Duodenal mucosa (tissue), 2 donors: ENCODE measurements around the gene USPL1.

Experiments used
- H3K27ac ChIP-seq: one replicate; pipeline ENCODE4 v1.7.0; 2013; ENCODE audit warnings: low read depth, low read length
- H3K27me3 ChIP-seq, 2 donors: one replicate each; pipeline ENCODE4 v1.7.0; 2013; ENCODE audit warnings: low read length in 2 of 2, control low read depth in 1 of 2; ENCODE audit not compliant: insufficient read depth in 2 of 2, control insufficient read depth in 1 of 2
- H3K36me3 ChIP-seq, 2 donors: one replicate each; pipeline ENCODE4 v1.7.0; 2013; ENCODE audit warnings: low read length in 2 of 2, control low read depth in 1 of 2; ENCODE audit not compliant: insufficient read depth in 2 of 2, control insufficient read depth in 1 of 2
- H3K4me1 ChIP-seq, 2 donors: one replicate each; pipeline ENCODE4 v1.7.0; 2013; ENCODE audit warnings: low read length in 2 of 2, control low read depth in 1 of 2; ENCODE audit not compliant: insufficient read depth in 2 of 2, control insufficient read depth in 1 of 2
- H3K4me3 ChIP-seq, 2 donors: one replicate each; pipeline ENCODE4 v1.7.0; 2013; ENCODE audit warnings: low read length in 2 of 2, low read depth in 1 of 2
- H3K9ac ChIP-seq, 2 donors: one replicate each; pipeline ENCODE4 v1.7.0; 2013; ENCODE audit warnings: low read length in 2 of 2, low read depth in 1 of 2
- H3K9me3 ChIP-seq, 2 donors: one replicate each; pipeline ENCODE4 v1.7.0; 2013; ENCODE audit warnings: low read length in 2 of 2, control low read depth in 1 of 2; ENCODE audit not compliant: control insufficient read depth in 1 of 2

The USPL1 gene

DNA sequence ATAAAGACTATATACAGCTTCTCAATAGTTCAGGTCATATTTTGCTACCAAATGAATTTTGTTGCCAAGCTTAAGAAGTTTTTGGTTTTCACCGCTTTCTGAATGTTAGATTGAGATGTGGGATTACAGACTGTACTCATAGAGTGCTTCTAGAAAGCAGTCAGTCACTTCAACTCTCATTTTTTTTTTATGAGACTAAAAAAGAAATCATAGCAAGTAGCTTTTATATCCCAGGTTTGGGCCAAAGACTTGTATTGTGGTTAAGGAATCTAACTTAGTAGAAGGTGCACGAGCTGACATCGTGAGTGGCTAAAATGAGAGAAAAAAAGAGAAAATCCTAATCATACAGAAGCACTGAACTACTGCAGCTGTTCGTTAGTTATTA lies 2.2 kb upstream of the USPL1 start:
- H3K36me3 ChIP-seq = no peaks in the 10 kb centered on the region
- no peaks in the 10 kb centered on the region for H3K27me3 ChIP-seq
- peaks cover 25% of the 10 kb centered on the region in 2 donors for H3K4me1 ChIP-seq
- peak overlapping the region; percentile 85 to 90 for H3K4me3 ChIP-seq
- H3K9me3 ChIP-seq = no peaks in the 10 kb centered on the region
- H3K9ac ChIP-seq = peak overlapping the region; percentile 99 to 100
- H3K27ac ChIP-seq = peak overlapping the region; percentile 99

- H3K4me3 ChIP-seq = peak overlapping the region; percentile 85 to 90
Observed at GRCh38 chr13:30615866-30616541, 1.7 kb upstream of the USPL1 start.

GRCh38 chr13:30616927-30617314 lies 799 bp upstream of the USPL1 start:
- Histone ChIP-seq H3K4me1 (peaks cover 27 to 30% of the 10 kb centered on the region in 2 donors), H3K9ac (peak overlapping the region; percentile 99 to 100), H3K36me3 (no peaks in the 10 kb centered on the region), H3K9me3 (no peaks in the 10 kb centered on the region), H3K27ac (peak overlapping the region; percentile 99), H3K4me3 (peak overlapping the region; percentile 85 to 90), H3K27me3 (no peaks in the 10 kb centered on the region)

More at GRCh38 chr13:30615866-30616541, 1.7 kb upstream of the USPL1 start:
- peak overlapping the region; percentile 99 to 100 for H3K9ac ChIP-seq
- no peaks in the 10 kb centered on the region for H3K9me3 ChIP-seq
- no peaks in the 10 kb centered on the region for H3K36me3 ChIP-seq
- peak overlapping the region; percentile 99 for H3K27ac ChIP-seq
- peaks cover 27 to 28% of the 10 kb centered on the region in 2 donors for H3K4me1 ChIP-seq
- no peaks in the 10 kb centered on the region for H3K27me3 ChIP-seq

DNA sequence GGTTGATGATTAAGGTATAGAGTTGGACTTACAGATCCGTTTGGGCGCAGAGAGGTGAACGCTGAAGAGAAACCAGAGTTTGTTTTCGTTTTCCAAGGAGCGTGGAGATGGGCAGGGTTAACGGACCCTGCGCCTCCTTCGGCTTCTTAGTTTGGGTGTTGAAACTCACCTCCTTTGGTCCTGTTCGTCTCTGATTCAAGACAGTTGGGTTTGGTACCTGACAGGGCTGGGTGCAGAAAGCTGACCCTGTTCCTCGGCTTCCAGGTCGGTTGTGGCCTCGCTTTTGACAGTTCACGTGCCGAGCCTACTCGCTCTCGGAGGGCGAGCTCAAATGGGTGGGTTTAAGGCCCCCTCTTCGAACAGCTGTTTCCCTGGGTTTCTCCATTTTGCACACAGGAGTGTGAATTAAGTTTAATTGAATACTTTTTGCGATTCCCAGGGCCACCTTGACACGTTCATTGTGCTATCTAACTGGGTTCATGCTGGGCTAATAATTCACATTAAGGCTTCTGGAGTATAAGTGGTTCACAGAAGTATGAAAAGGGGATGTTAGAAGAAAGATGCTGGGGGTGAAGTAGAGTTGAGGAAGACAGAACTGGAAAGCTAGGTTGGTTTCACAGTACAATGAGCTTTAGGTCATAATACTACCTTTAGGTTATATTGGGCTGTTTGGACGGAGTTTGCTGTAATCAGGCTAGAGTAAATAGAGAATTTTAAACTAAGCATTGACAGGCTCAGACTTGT lies 638 bp downstream of the USPL1 start:
- Histone ChIP-seq H3K36me3 (peaks cover 0 to 5% of the 10 kb centered on the region in 2 donors), H3K9ac (peak overlapping the region; percentile 89 to 92), H3K9me3 (no peaks in the 10 kb centered on the region), H3K27ac (peak overlapping the region; percentile 99), H3K4me1 (peaks cover 27 to 30% of the 10 kb centered on the region in 2 donors), H3K4me3 (peak overlapping the region; percentile 93 to 97), H3K27me3 (no peaks in the 10 kb centered on the region)

- Histone ChIP-seq H3K9ac (peak overlapping the region; percentile 89 to 92), H3K27me3 (no peaks in the 10 kb centered on the region), H3K9me3 (no peaks in the 10 kb centered on the region), H3K4me1 (peaks cover 27 to 30% of the 10 kb centered on the region in 2 donors), H3K27ac (peak overlapping the region; percentile 15), H3K4me3 (peak overlapping the region; percentile 93 to 97), H3K36me3 (peaks cover 0 to 10% of the 10 kb centered on the region in 2 donors)
Observed at GRCh38 chr13:30618930-30619279, 1.2 kb downstream of the USPL1 start.

GRCh38 chr13:30619731-30620130 lies 2.0 kb downstream of the USPL1 start:
- peak overlapping the region; percentile 48 to 93 for H3K4me3 ChIP-seq
- H3K27ac ChIP-seq = no peak overlapping the region
- peaks cover 27 to 30% of the 10 kb centered on the region in 2 donors for H3K4me1 ChIP-seq
- no peaks in the 10 kb centered on the region for H3K9me3 ChIP-seq
- peaks cover 0 to 12% of the 10 kb centered on the region in 2 donors for H3K36me3 ChIP-seq
- peak overlapping the region in 1 of 2 donors; percentile 39 for H3K9ac ChIP-seq
- H3K27me3 ChIP-seq = no peaks in the 10 kb centered on the region

- Histone ChIP-seq H3K4me3 (no peak overlapping the region), H3K36me3 (peaks cover 0 to 12% of the 10 kb centered on the region in 2 donors), H3K27ac (no peak overlapping the region), H3K9me3 (no peaks in the 10 kb centered on the region), H3K4me1 (peaks cover 24% of the 10 kb centered on the region in 2 donors), H3K9ac (no peak overlapping the region), H3K27me3 (no peaks in the 10 kb centered on the region)
Observed at GRCh38 chr13:30620941-30621340, 3.2 kb downstream of the USPL1 start.

GRCh38 chr13:30622551-30622950 lies 4.8 kb downstream of the USPL1 start:
- peaks cover 24% of the 10 kb centered on the region in 2 donors for H3K4me1 ChIP-seq
- no peaks in the 10 kb centered on the region for H3K27me3 ChIP-seq
- peaks cover 0 to 12% of the 10 kb centered on the region in 2 donors for H3K36me3 ChIP-seq
- no peaks in the 10 kb centered on the region for H3K9me3 ChIP-seq
- H3K4me3 ChIP-seq = no peak overlapping the region
- no peak overlapping the region for H3K9ac ChIP-seq
- H3K27ac ChIP-seq = no peak overlapping the region

DNA sequence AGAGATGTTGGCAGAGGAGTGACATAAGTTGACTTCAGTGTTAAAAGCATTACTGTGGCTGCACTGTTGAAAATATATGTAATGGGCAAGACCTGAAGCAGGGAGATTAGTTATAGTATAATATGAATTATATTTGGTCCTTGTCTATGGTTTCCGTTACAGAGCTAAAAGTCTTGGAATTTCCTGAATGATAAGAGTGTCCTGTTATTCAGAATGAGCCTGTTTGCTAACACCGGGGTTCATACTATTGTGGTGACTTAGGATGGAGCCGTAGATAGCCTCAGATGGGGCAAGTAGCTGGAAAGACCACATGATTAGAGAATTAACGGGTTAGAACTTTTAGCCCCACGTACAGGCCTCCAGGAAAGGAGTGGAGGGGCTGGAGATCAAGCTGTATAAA lies 5.7 kb downstream of the USPL1 start:
- Histone ChIP-seq H3K27me3 (no peaks in the 10 kb centered on the region), H3K9ac (no peak overlapping the region), H3K9me3 (no peaks in the 10 kb centered on the region), H3K36me3 (peaks cover 0 to 12% of the 10 kb centered on the region in 2 donors), H3K4me1 (peaks cover 22 to 24% of the 10 kb centered on the region in 2 donors), H3K27ac (no peak overlapping the region), H3K4me3 (no peak overlapping the region)

- Histone ChIP-seq H3K4me3 (no peak overlapping the region), H3K4me1 (peaks cover 10 to 14% of the 10 kb centered on the region in 2 donors), H3K9me3 (no peaks in the 10 kb centered on the region), H3K27ac (no peak overlapping the region), H3K27me3 (no peaks in the 10 kb centered on the region), H3K36me3 (peaks cover 0 to 19% of the 10 kb centered on the region in 2 donors), H3K9ac (no peak overlapping the region)
Observed at GRCh38 chr13:30624630-30625029, 6.9 kb downstream of the USPL1 start.
